Measurements from ENCODE around the gene AFF3. TPM values are rescaled to one million over a fixed set of nuclear protein-coding genes. Genes with fewer than 3 reads are reported as not detected.

AFF3 gene
- total and polyA plus RNA-seq, 2 of the 4 experiments (the other 2 are of a cell fraction): 12.9 to 14.3 TPM

- ATAC-seq (ENCODE audit: low read depth) (no peak), DNase-seq (no peak)
- TF ChIP-seq NFE2L2 (IDR thresholded peaks at IDR 0.05; ENCODE audit: low read depth, low read length): no peak
- no peak for TF ChIP-seq CHD1 (IDR thresholded peaks at IDR 0.05; ENCODE audit: low read depth, low read length)
- TF ChIP-seq POLR2A (IDR thresholded peaks at IDR 0.05; ENCODE audit: low read depth, low read length): no peak
- no peak for TF ChIP-seq FOS (IDR thresholded peaks at IDR 0.05; ENCODE audit: low read depth, low read length)
- TF ChIP-seq MAZ (IDR thresholded peaks at IDR 0.05; ENCODE audit: borderline replicate concordance, low read depth, low read length): no peak
- TF ChIP-seq USF2 (IDR thresholded peaks at IDR 0.05; ENCODE audit: low read depth, low read length): no peak
- no peak for TF ChIP-seq RFX5 (IDR thresholded peaks at IDR 0.05; ENCODE audit: low read depth, low read length)
- no peak for TF ChIP-seq CTCF (conservative IDR thresholded peaks at IDR 0.05; ENCODE audit: low read depth, low read length)
- TF ChIP-seq BHLHE40 (IDR thresholded peaks at IDR 0.05; ENCODE audit: low read depth, low read length): no peak
- no peak for TF ChIP-seq ELK1 (IDR thresholded peaks at IDR 0.05; ENCODE audit: borderline replicate concordance, low read depth, low read length)
- TF ChIP-seq CEBPB (IDR thresholded peaks at IDR 0.05; ENCODE audit: low read depth, low read length): no peak
- TF ChIP-seq RCOR1 (IDR thresholded peaks at IDR 0.05; ENCODE audit: insufficient replicate concordance, low read length): no peak
- TF ChIP-seq MAFK (IDR thresholded peaks at IDR 0.05; ENCODE audit: low read depth, low read length): no peak
- no peak for TF ChIP-seq SMC3 (IDR thresholded peaks at IDR 0.05; ENCODE audit: low read depth, low read length)
- Histone ChIP-seq H3K4me2 (ENCODE audit: low read depth, low read length) (no peak overlapping the region), H2BK20ac (ENCODE audit: low read depth, low read length) (no peak overlapping the region), H4K5ac (ENCODE audit: low read depth, low read length) (no peak overlapping the region), H2AK5ac (ENCODE audit: low read depth, low read length) (no peak overlapping the region), H4K8ac (ENCODE audit: low read depth in 2 of 2, low read length in 2 of 2) (no peak overlapping the region), H3K4me1 (ENCODE audit: control insufficient read depth, insufficient read depth, low read length) (peaks cover 14% of the 10 kb centered on the region), H3K9me1 (ENCODE audit: insufficient read depth, low read length) (peaks cover 3% of the 10 kb centered on the region; the same call in 1 of the 2 replicates), H4K20me1 (ENCODE audit: insufficient read depth, low read length) (no peaks in the 10 kb centered on the region), H3K18ac (ENCODE audit: low read depth, low read length) (no peak overlapping the region), H3K27me3 (ENCODE audit: control insufficient read depth, insufficient read depth, low read length) (peaks cover 4% of the 10 kb centered on the region; the same call in 1 of the 2 replicates), H3K4me3 (ENCODE audit: insufficient read depth, low read depth, low read length) (no peak overlapping the region), H3K14ac (replicated peaks; ENCODE audit: low read depth, low read length) (no peak overlapping the region), H3K9ac (ENCODE audit: low read depth, low read length) (no peak overlapping the region), H4K91ac (ENCODE audit: insufficient read depth, low read depth, low read length) (no peak overlapping the region), H2BK15ac (ENCODE audit: low read depth, low read length) (no peak overlapping the region), H3K4ac (ENCODE audit: low read depth, low read length) (0 out of 2 replicates have a peak overlapping the region, but pooled peaks have one; percentile 29), H3K9me3 (ENCODE audit: control insufficient read depth, insufficient read depth, low read length) (no peaks in the 10 kb centered on the region), H3K79me1 (ENCODE audit: low read depth in 1 of 2, low read length in 2 of 2) (peaks cover 0 to 10% of the 10 kb centered on the region in 2 experiments; a peak in 1 of 4 replicates), H3K56ac (ENCODE audit: extremely low read depth, insufficient read depth, low read length) (no peak overlapping the region), H3K27ac (ENCODE audit: insufficient read depth, low read length) (no peak overlapping the region), H2BK120ac (ENCODE audit: low read depth, low read length) (peak overlapping the region; percentile 41; the same call in 1 of the 2 replicates), H2AFZ (replicated peaks; ENCODE audit: low read length, poor library complexity) (no peak overlapping the region), H2AK9ac (replicated peaks; ENCODE audit: low read depth, low read length, poor library complexity) (no peak overlapping the region), H3K36me3 (ENCODE audit: control insufficient read depth, insufficient read depth, low read length) (no peaks in the 10 kb centered on the region), H2BK5ac (ENCODE audit: low read depth, low read length, poor library complexity, severe bottlenecking) (no peak overlapping the region), H3K23ac (ENCODE audit: low read depth, low read length) (no peak overlapping the region)
- dilution Hi-C loops (cut with HindIII; ENCODE audit: low sequenced_read_pairs, unreplicated experiment): no loop called here
- ChIA-PET CTCF (interaction anchor here (0.7 to 0.8 kb wide), 2 partner anchors 19 to 22 kb away, joined by 3 read pairs; no protein-coding TSS in a partner anchor), POLR2A (ENCODE audit: unreplicated experiment) (interaction anchor here (0.6 kb wide), 1 partner anchor 23 kb away, joined by 4 read pairs; no protein-coding TSS in a partner anchor)
- in situ Hi-C loops (cut with MboI; ENCODE audit: low sequenced_read_pairs): no loop called here
- no CpG with 5 or more reads among the region's 1 CpG for WGBS, 2 experiments (ENCODE audit: extremely low coverage in 2 of 2, insufficient read length in 1 of 2)
- intact Hi-C loops (cut with micrococcal nuclease): loop anchor here (5.0 kb wide), 2 partner anchors 95 to 125 kb away; no protein-coding TSS in a partner anchor
- no TSS peak for BruUV-seq (replicated peaks)
Observed at GRCh38 chr2:100107440-100107839, 35.0 kb downstream of the AFF3 start.

All from IMR-90 (cell line).